GOT3 (cell line): ENCODE data around the gene SLC27A5.
"Not testable (repeated sequence)": the region's sequence is repeated elsewhere in the genome, so short reads cannot be mapped to it uniquely, and the experiment has no call there.

ENCODE experiments used
- DNase-seq: peaks from one replicate; lab custom pipeline; 2025; ENCODE audit warnings: mixed read lengths; lab: John Stamatoyannopoulos, UW

Gene SLC27A5

DNA sequence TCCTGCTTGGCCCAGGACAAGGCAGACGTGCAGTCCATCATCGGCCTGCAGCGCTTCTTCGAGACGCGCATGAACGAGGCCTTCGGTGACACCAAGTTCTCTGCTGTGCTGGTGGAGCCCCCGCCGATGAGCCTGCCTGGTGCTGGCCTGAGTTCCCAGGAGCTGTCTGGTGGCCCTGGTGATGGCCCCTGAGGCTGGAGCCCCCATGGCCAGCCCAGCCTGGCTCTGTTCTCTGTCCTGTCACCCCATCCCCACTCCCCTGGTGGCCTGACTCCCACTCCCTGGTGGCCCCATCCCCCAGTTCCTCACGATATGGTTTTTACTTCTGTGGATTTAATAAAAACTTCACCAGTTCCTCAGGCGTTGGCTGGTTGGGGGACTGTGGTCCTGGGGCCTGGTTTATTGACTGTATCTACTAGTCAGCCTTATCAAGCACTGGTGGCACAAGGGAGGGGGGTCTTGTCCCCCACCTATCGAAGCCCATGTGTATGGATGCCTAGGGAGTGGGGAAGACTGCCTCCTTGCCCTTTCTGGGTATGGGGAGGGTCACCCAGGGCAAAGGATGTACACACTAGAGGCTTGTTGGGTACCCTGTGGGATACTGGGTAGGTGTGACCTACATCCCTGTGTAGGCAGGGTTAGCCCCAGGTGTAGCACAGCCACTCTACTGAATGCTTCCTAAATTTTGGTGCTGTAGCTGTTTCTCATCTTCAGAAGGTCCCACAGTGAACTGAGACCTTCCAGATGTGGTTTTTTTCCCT lies 38.8 kb upstream of the SLC27A5 start:
- no peak for DNase-seq

DNA sequence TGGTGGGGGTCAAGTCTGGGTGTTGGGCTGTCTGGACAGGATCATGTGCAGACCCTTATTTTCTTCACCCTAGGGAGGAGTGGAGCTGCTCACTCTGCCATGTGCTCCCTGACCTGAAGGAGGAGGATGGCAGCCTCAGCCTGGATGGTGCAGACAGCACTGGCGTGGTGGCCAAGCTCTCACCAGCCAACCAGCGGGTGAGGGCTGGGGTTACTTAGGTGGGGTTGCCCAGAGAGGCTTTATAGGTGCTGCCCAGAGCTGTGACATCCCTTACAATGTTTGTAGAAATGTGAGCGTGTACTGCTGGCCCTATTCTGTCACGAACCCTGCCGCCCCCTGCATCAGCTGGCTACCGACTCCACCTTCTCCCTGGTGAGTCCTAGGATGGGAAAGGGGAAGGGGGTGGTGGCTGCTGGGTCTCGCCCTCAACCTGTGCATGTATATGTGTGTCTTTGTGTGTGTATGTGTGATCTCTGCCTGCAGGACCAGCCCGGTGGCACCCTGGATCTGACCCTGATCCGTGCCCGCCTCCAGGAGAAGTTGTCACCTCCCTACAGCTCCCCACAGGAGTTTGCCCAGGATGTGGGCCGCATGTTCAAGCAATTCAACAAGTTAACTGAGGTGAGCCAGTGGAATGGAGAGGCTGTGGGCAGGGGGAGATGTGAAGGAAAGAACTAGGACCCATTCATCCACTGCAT lies 38.0 kb upstream of the SLC27A5 start:
- DNase-seq, result no peak

DNA sequence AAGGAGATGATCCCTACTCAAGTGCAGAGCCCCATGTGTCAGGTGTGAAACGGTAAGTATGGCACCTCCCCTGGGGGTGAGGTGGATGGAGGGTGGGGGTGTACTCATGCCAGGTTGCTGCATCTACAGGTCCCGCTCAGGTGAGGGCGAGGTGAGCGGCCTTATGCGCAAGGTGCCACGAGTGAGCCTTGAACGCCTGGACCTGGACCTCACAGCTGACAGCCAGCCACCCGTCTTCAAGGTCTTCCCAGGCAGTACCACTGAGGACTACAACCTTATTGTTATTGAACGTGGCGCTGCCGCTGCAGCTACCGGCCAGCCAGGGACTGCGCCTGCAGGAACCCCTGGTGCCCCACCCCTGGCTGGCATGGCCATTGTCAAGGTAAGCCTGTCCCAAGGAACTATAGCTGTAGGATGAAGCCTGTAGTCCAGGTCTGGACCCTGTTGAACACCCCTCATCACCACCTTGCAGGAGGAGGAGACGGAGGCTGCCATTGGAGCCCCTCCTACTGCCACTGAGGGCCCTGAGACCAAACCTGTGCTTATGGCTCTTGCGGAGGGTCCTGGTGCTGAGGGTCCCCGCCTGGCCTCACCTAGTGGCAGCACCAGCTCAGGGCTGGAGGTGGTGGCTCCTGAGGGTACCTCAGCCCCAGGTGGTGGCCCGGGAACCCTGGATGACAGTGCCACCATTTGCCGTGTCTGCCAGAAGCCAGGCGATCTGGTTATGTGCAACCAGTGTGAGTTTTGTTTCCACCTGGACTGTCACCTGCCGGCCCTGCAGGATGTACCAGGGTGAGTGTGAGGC lies 37.3 kb upstream of the SLC27A5 start:
- no peak for DNase-seq

DNA sequence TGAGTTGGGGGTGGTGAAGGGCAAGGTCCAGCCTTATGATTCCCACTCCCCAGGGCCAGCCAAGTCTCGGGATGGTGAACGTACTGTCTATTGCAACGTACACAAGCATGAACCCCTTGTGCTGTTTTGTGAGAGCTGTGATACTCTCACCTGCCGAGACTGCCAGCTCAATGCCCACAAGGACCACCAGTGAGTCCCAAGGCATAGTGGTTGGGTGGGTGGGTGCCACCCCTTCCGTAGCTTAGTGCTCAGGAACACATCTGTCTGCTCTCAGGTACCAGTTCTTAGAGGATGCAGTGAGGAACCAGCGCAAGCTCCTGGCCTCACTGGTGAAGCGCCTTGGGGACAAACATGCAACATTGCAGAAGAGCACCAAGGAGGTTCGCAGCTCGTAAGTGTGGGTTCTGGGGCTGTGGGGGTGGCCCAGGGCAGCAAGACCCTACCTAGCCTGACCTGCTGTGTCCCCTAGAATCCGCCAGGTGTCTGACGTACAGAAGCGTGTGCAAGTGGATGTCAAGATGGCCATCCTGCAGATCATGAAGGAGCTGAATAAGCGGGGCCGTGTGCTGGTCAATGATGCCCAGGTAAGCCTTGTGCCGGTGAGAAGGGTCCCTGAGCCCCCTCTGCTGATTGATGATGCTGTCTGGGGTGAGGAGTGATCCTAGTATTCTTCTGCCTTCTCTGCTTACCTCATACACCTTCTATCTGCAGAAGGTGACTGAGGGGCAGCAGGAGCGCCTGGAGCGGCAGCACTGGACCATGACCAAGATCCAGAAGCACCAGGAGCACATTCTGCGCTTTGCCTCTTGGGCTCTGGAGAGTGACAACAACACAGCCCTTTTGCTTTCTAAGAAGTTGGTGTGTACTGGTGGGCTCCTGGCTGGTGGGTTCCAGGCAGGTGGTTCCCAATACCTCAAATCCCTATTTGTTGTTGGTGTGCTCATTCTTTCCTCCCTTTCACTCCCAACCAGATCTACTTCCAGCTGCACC lies 35.8 kb upstream of the SLC27A5 start:
- DNase-seq, result no peak

DNA sequence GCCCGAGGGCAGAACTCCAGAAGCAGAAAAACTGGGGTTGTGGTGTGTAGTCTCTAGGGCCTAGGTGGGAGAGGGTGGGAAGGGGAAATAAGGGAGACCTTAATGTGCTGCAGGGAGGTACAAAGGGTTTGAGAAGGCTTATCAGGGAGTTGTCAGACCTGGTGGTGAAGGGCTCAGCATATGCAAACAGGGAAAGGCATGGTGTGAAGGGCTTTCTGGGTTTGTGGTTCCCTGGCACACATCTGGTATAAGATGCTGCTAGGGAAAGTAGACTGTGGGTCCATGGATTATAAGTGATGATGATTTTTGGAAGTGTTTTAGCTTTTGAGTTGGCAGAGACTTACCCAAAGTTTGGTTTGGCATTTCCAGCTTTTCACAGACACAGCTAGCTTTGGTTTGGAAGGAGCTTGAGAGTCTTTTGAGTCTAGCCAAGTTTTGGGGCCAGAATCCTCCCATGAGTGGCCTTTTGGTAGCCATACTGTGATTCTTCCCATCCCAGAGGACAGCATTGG lies 34.3 kb upstream of the SLC27A5 start:
- no peak for DNase-seq

DNA sequence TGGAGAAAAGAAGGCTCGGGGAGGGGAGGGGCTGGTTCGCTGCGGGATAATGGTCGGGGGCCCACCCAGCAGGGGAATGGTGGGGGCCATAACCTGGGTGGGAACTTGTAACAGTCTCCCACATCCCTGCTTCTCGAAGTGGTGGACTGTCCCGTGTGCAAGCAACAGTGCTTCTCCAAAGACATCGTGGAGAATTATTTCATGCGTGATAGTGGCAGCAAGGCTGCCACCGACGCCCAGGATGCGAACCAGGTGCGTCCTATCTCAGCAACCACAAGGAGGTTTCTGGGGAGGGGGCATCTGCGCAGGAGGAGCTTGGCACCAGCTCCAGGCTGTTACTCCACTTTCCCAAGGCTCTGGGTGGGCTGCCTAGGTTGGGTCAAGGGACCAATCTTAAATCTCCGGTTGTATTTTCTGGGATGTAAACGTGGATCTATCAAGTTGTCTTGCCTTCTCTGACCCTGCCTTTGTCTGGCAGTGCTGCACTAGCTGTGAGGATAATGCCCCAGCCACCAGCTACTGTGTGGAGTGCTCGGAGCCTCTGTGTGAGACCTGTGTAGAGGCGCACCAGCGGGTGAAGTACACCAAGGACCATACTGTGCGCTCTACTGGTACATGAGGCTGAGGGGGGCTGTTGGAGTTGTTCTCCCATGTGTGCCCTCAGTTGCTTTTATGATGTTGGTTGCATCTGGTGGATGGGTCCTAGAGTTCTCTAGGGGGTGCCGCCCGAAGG lies 33.7 kb upstream of the SLC27A5 start:
- no peak for DNase-seq

DNA sequence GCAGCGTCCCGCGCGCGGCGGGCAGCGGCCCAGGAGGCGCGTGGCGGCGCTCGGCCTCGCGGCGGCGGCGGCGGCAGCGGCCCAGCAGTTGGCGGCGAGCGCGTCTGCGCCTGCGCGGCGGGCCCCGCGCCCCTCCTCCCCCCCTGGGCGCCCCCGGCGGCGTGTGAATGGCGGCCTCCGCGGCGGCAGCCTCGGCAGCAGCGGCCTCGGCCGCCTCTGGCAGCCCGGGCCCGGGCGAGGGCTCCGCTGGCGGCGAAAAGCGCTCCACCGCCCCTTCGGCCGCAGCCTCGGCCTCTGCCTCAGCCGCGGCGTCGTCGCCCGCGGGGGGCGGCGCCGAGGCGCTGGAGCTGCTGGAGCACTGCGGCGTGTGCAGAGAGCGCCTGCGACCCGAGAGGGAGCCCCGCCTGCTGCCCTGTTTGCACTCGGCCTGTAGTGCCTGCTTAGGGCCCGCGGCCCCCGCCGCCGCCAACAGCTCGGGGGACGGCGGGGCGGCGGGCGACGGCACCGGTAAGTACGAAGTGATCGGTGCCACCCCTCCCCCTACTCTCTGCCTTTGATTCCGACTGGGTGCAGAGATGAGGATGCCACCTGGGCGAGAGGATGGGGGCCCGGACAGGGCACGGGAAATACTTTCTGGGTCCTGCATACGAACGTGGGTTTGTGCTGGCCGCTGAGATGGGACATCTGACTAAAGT lies 32.9 kb upstream of the SLC27A5 start:
- no peak for DNase-seq

DNA sequence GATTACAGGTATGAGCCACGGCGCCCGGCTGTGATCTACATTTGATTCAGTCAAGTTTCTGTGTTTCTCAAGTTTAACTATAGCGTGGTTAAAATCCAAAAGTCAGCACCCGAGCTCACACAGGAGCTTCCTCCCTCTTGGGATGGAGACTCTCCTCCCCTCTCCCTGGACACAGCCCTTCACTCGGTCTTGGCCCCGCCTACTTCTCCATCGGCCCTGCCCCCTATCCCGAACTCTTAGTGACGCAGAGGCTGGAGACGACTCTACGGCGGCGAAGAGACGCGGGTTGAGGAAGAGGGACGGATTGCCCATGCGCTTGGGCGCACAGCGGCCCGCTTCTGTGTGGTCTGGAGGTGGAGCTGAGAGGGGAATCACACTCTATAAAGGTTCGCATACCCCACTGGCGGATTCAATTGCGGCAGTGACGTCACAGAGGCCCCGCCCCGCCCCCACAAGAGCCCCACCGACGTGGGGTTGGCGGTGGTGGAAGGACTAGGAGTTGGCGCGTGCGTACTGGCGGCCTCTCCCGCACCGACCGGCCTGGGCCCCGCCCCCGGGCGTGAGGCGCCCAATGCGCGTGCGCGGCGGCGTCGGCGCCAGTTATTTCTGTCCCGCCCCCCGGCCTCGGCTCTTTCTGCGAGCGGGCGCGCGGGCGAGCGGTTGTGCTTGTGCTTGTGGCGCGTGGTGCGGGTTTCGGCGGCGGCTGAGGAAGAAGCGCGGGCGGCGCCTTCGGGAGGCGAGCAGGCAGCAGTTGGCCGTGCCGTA lies 32.2 kb upstream of the SLC27A5 start, which contains the start of gene TRIM28:
TRIM28 (plus strand) TSS at position 239 of the 765 bp plus-strand sequence. CDS start 694 bp downstream, outside the sequence.
- DNase-seq, result no peak

DNA sequence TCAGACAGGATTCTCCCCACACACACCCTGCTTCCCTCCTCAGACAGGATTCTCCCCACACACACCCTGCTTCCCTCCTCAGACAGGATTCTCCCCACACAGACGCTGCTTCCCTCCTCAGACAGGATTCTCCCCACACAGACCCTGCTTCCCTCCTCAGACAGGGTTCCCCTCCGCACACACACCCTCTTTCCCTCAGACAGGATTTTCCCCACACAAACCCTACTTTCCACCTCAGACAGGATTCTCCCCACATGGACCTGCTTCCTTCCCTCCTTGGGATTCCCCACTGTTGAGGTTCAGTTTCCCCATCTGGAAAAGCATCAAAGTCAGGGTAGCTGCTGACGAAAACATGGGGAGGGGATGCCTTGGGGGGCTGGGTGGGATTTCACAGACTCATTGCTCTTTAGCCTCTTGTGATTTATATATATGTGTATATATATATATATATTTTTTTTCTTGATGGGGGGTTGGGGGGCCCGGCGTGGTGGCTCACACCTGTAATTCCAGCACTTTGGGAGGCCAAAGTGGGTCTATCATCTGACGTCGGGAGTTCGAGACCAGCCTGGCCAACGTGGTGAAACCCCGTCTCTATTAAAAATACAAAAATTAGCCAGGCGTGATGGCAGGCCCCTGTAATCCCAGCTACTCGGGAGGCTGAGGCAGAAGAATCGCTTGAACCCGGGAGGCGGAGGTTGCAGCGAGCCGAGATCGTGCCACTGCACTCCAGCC lies 31.0 kb upstream of the SLC27A5 start:
- not testable (repeated sequence) for DNase-seq

DNA sequence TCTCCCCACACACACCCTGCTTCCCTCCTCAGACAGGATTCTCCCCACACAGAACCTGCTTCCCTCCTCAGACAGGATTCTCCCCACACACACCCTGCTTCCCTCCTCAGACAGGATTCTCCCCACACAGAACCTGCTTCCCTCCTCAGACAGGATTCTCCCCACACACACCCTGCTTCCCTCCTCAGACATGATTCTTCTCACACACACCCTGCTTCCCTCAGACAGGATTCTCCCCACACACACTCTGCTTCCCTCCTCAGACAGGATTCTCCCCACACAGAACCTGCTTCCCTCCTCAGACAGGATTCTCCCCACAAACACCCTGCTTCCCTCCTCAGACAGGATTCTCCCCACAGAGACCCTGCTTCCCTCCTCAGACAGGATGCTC lies 27.4 kb upstream of the SLC27A5 start:
- not testable (repeated sequence) for DNase-seq

DNA sequence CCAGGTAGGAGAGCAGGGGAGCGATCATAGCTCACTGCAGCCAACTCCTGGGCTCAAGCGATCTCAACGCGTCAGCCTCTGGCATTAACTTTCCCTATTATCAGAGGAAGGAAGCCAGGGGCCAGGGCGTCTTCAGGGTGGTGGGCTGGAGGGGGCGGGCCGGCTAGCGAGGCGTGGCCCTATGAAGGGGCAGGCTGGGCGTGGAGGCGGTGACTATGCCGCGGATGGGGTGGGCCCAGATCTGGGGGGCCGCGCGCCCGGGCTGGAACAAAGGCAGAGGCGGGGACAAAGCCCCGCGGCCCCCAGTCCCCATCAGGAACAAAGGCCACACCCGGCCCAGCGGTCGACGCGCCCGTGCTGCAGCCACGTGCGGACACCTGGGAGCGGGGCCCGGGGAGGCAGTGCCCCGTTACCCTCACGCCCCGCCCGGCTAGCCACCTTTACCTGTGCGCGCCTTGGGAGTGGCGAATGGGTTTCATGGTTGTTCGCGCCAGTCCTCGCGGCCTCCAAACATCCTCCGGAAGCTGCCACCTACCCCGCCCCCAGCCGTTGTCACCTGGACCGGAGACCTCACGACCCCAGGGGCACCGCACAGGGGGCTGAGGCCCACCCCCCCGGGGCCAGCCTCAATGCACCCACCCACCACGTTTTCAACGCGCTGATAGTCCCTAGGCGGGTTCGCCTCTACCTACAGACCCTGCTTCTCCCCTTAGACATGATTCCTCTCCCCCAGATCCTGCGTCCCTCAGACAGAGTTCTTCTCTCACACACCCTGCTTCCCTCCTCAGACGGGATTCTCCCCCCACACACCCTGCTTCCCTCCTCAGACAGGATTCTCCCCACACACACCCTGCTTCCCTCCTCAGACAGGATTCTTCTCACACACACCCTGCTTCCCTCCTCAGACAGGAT lies 26.7 kb upstream of the SLC27A5 start:
- no peak for DNase-seq

DNA sequence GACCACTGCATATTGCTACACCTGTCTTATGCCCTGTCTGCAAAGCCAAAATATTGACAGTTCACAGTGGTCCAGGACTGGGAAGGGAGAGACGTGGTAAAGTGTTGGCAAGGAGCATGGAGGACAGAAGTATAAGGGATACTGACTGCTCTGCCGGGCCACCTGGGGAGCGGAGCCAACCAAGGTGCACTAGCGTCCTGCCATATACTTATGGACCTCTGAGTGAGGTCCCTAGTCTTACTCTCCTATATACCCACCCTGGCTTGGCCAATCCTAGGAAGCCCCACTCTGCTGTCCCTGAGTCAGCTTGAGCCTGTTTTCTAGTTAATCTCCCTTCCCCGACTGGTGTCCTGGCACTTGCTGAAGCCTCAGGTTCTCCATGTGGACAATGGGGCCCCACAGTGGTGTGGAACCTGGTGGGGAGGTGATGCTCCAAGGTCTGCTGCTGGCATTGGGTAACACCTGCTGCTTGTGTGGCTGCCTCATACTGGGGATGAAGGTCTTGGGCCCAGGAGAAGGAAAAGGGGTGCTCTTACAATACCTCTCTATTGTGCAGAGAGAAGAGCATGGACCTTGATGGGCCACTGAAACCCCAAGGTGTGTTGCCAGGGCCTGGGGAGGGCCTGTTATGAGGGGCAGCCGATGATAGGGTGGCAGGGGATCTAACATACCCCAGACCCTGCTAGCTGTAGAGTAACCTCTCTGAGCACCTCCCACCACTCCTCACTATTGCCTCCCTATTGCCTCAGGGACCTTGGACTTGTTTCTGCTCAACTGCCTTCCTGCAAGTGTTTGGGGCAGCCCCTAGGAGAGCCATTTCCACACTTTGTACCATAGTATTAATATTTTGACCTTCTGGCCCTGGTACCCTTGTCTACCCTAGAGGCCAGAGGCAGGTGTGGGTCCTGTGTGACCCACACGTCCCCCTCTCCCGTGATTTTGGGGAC lies 25.3 kb upstream of the SLC27A5 start:
- no peak for DNase-seq

DNA sequence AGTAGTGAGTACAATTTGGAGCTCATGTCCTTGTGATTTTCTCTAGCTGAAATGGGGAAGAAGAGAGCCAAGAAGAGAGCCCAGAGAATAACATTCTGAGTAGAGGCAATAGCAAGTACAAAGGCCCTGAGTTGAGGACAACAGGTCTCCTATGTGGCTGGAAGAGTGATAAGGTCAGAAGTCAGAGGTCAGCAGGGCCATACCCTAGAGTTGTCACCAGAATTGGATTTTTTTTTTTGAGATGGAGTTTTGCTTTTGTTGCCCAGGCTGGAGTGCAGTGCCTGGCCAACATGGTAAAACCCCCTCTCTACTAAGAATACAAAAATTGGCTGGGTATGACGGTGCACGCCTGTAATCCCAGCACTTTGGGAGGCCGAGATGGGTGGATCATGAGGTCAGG lies 24.1 kb upstream of the SLC27A5 start:
- DNase-seq, result no peak

DNA sequence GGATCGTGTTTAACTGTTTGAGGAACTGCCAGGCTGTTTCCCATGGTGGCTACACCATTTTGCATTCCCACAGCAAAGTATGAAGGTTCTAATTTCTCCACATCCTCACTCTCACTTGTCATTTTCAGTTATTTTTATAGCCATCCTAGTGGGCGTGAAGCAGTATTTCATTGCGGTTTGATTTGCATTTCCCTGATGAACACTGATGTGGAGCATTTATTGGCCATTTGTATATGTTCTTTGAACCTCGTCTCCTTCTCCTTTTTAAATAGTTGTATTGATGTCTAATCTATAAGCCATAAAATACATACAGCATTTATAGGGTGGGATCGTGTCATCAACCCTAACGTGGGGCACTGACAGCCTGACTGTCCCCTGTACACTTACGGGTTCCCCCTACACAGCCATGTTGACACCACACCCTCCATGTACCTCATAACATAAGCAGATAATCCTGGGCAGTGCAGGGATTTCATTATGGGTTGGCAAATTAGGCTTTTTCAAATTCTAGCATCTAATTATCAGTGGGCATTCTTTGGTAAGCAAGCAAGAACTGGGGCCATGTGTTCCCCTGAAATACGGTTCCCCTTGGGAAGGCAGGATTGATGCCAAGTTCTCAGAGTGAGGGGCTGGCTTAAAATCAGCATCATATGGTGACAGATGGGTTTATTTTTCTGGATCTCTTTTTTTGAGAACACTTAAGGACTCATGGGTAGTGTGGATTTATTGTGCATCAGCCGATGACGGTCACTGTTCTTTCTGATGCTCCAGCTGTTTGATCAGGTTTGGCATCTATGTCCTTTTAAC lies 19.4 kb upstream of the SLC27A5 start:
- DNase-seq, result no peak

DNA sequence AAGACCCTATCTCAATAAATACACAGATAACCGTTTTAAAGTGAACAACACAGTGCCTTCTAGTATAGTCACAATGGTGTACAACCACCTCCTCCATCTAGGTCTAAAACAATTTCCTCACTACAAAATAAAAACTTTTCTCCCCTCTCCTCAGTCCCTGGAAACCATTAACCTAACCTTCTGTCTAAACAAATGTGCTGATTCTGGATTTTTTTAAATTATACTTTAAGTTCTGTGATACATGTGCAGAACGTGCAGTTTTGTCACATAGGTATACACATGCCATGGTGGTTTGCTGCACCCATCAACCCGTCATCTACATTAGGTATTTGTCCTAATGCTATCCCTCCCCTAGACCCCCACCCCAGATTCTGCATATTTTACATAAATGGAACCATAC lies 17.6 kb upstream of the SLC27A5 start:
- DNase-seq, result no peak
